HG02870 (cell line): ENCODE results near the gene MYO7A.

Experiments used
- ATAC-seq: cut with Tn5 transposase; IDR thresholded peaks from one replicate; pipeline ENCODE4 v1.9.1; 2021; ENCODE audit warnings: mild to moderate bottlenecking, moderate library complexity; ENCODE audit not compliant: unreplicated experiment

The MYO7A gene

DNA sequence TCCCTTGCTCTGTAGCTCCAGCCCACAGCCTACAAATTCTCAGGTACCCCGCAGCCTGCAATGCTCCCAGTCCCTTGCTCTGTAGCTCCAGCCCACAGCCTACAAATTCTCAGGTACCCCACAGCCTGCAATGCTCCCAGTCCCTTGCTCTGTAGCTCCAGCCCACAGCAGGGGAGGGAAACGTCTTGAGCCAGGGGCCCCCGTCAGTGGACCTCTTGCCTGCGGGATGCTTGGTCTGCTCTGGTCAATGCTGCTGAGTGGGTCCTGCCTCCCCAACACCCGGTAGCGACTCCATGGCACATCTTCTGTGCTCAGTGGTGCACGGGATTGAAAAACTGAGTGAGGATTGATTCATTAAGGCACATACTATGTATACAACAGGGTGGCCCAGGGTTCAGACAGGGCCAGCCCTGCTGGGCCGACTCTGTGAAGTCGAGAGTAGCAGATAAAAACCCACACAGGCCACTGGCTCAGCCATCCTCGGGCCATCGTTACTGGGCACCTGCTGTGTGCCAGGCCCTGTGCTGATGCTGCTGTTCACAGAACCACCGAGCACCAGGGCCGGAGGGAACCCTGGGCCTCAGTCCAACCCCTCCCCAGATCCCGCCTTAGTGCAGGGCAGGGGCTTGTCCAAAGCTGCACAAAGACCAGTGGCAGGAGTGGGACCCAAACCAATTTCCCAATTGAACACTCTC lies 69.7 kb downstream of the MYO7A start:
- ATAC-seq, result no peak

DNA sequence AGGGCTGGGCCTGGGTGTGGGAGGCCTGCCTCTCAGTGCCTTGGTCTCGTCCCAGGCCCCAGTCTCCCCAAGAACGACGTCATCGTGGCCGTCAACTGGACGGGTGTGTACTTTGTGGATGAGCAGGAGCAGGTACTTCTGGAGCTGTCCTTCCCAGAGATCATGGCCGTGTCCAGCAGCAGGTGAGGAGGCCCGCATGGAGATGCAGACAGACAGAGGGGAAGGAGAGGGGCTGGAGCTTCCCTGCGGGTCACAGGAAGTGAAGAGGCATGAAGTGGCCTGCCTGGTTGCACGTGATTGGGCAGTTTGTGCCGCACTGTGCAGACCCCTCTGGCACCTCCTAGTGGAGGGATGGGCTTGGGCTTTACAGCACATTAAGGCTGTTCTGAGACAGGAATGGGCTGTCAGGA lies 70.4 kb downstream of the MYO7A start:
- ATAC-seq, result no peak

DNA sequence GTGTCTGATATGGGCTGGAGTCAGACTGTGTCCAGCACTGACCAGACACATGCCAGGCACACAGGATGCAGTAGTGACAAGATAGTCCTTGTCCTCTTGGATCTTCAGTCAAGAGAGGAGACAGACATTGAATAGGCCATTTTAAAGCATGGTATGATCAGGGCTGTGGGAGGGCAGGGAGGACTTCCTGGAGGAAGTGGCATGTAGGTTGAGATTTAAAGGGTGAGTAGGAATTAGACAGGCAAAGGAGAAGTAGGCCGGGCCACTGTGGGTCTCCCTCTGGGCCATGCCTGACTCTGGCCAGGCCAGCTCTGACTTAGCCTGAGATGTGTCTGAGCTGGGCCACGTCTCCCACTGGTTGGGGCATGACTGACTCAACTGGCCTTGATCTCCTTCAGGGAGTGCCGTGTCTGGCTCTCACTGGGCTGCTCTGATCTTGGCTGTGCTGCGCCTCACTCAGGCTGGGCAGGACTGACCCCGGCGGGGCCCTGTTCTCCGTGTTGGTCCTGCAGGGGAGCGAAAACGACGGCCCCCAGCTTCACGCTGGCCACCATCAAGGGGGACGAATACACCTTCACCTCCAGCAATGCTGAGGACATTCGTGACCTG lies 71.2 kb downstream of the MYO7A start:
- ATAC-seq, result no peak

DNA sequence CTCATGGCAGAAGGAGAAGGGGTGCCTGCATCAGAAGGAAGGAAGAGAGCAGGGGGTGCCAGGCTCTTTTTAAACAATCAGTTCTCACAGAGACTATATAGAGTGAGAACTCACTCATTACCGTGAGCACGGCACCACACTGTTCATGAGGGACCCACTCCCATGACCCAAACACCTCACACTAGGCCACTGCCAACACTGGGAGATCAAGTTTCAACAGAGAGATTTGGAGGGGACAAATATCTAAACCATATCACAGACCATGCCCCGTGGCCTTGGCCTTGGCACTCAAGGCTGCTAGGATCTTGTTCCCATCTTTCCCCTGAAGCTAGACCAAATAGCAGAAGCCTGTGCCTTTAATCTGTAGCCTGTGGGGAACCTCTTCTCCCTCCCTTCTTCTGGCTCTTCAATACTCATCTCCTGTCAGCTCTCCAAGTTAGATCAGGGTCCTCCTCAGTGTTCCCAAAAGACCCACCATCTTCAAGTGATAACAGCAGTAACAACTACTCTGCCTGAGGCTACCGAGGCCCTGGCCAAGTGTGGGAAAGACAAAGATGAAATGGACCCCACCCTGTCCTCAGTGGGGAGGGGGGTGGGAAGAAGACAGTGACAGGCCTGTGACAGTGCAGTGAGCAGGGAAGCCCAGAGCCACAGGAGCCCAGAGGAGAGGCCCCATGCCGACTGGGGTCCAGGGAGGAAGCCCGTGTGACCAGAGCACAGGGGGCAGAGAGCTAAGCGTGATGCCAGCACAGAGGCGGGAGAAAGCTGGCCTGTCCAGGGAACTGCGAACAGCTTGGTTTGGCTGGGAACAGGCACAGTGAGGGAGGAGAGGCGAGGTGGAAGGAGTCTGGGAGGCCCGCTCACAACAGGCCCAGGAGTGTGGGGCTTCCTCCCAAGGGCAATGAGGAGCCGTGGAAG lies 72.6 kb downstream of the MYO7A start:
- no peak for ATAC-seq

DNA sequence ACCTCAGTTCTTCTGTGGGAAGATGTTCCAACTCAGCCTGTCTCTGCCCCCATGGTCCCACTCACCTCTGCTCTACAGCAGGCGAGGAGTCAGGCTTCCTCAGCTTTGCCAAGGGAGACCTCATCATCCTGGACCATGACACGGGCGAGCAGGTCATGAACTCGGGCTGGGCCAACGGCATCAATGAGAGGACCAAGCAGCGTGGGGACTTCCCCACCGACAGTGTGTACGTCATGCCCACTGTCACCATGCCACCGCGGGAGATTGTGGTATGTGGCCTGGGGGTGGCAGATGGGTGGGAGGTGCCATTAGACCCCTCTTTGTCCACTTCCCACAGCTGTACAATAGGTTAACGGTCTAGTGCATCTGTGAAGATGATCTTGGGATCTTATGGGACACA lies 73.3 kb downstream of the MYO7A start:
- no peak for ATAC-seq

DNA sequence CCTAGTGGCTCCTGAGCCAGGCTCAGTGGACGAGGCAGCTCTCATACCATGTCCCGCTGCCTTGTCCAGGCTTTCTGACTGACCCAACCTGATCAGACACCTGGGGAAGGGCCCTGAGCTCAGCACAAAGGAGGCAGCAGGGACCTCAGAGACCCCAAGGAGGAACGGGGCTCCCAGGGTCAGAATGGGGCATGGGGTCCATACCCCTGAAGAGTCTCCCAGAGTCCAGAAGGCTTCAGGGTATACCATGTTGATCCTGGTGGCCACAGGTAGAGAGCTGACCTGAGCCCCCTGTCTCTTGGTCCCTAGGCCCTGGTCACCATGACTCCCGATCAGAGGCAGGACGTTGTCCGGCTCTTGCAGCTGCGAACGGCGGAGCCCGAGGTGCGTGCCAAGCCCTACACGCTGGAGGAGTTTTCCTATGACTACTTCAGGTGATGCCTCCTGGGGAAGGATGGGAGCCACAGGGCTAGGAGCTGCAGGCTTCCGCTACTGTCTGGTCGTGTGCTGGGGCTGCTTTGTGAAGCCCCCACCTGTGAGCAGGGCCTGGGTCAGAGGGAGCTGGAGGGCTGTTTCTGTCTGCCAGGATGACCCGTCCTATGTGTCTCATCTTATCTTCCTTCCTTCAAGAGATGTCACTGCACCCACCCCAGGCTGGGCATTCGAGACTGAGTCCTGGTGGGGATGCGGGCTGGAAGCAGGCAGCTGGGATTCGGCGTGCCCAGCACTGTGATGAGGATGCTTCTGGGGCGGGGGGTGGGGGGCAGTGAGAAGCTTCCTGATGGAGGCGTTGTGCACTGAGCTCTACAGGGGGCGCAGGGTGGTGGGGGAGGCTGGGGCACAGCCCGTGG lies 74.2 kb downstream of the MYO7A start:
- ATAC-seq, result no peak

DNA sequence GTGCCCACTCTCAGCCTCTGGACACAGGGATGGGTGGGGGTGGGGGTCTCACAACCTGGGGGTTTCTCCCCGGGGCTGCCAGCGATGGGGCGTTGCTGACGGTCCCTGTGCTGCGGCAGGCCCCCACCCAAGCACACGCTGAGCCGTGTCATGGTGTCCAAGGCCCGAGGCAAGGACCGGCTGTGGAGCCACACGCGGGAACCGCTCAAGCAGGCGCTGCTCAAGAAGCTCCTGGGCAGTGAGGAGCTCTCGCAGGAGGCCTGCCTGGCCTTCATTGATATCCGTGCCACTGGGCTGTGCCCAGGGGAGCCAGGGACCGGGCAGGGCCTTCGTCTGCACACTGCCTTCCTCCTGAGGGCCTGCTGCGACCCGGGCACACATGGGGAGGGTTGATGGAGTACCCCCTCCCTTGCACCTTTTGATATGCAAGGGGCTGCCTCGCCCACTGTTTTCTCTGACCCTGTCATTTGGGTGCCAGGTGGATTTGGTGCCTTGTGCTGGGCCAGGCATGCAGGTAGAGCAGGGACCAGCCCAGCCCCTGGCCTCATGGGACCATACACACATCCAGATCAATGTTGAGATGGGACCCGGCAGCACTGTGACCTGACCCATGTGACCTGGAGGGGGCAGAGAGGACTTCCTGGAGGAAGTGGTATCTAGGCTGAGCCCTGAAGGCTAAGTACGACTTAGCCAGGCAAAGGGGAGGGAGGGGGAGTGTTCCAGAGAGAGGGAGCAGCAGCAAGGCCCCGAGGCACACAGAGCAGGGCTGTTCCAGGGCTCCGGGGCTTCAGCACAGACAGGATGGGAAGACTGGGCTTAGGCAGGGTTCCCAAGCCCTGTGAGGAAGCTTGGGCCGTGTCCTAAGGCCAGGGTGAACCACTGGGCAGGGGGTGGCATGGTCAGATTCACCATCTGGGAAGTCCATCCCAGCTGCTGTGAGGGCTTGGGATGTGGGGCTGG lies 75.2 kb downstream of the MYO7A start:
- ATAC-seq, result no peak

DNA sequence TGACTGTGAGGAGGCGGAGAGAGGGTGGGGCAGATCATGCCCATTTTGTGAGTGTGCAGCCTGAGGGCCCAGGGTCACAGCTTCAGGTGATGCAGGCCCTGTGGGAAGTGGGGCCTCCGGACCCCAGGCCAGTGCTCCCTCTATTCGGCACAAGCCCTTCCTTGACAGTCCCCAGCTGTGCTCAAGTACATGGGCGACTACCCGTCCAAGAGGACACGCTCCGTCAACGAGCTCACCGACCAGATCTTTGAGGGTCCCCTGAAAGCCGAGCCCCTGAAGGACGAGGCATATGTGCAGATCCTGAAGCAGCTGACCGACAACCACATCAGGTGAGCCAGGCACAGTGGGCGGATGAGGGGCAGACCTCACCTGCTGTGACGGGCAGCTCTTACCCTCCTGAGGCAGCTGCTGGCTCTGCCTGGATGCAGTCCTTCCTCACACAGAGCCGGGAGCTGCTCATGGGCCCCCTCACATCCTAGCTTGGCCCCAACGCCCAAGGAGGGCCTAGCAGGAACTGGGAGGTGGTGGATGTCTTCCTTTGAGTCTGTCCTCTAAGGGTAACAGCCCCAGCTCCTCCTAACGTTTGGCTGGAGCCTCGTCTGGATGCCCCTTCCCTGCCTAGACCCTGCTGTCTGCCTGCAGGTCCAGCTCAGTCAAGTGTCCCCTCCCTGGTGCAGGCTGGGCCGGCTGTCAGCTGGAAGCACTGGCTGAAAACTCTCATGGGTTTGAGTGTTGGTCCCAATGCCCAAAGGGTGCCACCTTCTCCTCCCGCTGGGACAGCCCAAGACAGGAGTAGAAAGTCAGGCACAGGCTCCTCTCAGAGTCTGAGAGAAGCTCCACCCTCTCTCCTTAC lies 76.1 kb downstream of the MYO7A start:
- ATAC-seq, result no peak

DNA sequence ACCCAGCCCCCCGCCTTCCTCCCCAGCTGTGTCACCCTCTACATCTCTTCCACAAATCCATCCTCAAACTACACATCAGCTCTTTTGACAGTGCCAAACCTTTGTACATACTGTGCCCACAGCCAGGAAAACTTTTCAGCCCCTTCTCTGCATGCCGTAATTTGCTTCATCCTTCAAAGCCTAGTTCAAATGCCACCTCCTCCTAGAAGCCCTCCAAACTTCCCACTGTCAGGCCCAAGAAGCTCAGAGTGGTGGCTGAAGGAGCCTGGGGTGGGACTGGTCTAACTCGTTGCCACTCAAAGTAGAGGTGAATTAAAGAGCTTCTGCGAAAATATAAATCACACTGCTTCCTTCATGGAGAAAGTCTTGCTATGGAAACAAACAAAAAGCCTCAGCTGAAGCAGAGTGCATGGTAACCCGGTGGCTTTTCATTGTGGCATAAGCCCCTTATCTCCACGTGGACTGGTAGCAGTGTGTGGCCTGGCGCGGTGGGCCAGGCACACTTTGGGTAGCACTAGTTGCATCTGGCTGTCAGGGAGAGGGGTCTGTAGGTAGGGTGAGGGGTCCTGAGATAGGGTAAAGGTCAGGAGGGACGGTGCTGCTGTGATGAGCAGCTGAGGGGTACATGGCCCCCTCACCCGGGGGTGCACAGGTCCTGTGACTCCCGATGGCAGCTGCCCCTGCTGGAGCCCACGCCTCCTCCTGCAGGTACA lies 76.9 kb downstream of the MYO7A start:
- no peak for ATAC-seq

DNA sequence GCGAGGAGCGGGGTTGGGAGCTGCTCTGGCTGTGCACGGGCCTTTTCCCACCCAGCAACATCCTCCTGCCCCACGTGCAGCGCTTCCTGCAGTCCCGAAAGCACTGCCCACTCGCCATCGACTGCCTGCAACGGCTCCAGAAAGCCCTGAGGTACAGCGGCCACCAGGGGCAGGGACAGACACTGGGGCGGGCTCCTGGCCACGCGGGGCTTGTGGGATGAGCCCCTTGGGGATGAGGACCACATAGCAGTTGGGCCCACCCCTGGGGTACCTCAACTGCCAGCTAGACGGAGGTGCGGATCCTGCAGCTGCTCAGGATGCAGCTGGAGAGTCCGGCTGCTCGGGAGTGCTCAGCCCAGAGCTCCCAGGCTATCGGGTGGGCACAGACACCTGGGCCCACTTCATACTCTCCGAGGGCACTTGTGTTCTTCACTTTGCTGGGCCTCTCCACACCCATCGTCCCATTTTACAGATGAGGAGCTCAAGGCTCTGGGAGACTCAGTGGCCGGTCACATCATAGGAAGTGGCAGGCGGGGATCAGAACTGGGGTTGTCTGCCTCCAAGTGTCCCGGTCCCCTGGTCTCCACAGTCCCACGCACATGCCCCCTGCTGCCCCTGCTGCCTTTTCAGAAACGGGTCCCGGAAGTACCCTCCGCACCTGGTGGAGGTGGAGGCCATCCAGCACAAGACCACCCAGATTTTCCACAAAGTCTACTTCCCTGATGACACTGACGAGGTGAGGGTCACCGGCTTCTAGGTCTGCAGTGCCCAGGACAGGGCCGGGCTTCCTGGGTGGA lies 77.6 kb downstream of the MYO7A start:
- no peak for ATAC-seq

DNA sequence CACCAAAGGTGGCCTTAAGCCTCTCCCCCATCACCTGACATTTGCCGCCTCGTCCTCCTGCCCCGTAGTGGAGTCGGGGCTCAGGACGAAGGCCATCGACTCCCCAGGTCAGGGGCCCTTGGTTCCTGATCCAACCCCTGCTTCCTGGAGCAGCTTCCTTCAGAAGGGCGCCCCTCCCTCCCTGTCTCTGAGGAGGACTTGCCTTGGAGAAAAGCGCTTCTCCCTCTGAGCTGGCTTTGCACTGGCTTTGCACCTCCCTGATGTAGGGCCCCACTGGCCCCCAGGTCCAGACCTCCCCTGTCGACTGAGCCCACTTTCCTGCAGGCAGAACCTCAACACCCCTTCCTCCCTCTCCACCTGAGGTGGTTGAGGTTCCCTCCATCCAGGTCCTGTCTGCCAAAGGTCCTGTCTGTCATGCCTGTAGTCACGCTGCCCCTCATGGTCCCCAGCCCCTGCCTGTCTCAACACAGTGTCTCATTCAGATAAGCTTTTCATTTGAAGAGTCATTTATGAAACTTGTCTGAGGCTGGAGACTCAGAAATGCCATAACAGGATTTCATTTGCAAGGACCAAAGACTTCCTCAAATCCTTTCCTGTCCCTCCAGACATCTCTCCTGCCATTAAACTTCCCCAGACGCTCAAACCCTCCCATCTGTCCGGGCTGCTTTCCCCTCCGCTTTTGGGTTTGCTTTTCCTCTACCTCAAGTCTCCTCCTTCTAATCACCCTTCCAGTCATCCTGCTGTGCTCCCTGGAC lies 78.4 kb downstream of the MYO7A start:
- ATAC-seq, result no peak

DNA sequence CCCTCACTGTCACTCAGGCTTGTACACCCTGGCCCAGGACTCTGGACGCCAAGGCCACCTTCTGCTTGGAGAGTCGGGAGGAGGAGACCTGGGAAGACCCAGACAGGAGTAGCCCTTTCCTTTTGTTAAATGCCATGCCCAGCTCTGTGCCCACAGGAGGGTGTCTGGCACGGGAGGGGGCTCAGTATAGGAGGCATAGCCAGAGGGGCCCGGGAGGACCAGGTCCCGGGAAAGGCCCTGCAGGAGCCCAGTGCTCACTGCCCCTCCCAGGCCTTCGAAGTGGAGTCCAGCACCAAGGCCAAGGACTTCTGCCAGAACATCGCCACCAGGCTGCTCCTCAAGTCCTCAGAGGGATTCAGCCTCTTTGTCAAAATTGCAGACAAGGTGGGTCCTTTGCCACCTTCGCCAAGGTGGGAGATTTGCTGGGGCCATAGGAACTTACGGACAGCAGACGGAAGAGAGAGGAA lies 79.0 kb downstream of the MYO7A start:
- ATAC-seq, result no peak

DNA sequence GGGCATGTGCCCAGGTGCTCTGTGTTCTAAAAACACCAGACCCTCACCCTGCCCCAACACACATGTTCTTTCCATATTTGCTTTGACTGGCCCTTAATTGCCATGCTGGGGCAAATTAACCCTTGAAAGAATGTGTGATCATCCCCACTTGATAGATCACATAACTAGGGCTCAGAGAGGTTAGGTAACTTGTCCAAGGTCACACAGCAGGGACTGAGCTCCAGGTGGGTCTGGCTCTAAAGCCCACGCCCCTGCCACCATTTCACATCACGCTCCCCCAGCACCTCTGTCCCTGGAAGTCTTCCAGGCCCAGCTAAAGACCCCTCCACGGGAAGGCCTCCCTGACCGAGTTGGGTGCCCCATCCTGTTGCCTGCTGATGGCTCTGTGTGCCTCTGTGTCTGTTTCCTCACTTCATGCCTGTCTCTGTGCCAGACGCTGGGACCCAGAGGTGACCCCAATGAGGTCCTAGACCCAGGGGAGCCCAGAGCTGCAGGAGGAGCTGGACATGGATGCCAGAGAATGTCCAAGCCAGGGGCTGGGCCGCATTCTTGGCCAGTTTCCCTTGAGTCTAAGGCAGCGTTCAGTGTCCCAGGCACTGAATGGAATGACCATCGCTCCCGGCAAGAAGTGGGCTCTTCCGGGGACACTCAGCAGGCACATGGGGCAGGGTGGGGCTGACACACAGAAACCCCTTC lies 79.7 kb downstream of the MYO7A start:
- ATAC-seq, result no peak

DNA sequence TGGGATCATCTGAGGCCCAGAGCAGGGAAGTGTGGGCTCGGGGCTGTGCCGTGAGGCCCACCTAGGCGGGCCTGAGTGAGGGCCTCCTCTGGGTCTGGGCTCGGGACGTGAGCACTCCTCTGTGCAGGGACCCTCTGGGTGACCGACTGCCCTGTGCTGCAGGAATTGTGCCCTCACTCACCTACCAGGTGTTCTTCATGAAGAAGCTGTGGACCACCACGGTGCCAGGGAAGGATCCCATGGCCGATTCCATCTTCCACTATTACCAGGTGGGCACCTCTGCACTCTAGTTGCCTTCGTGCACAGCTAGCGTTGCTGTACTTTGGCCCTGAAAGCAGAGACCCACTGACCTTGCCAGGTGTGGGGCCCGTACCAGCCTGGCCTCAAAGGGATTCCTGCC lies 80.5 kb downstream of the MYO7A start:
- ATAC-seq, result no peak

DNA sequence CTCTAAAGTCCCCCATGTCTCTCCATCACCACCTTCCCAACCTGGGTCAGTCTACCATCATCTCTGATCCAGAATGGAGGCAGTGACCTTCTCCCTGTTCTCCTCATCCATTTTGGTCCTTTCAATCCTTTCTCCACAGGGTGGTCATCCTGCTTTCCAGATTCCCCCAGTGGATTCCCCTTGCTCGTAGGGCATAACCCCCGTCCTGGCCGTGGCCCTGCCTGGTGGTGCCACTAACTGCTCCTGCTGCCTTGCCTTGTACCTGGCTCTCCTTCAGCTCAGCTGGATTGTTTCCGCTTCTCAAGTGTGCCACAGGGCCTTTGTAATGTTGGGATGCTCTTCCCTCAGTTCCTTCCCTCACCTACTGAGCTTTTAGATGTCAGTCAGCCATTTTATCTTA lies 81.6 kb downstream of the MYO7A start:
- no peak for ATAC-seq

DNA sequence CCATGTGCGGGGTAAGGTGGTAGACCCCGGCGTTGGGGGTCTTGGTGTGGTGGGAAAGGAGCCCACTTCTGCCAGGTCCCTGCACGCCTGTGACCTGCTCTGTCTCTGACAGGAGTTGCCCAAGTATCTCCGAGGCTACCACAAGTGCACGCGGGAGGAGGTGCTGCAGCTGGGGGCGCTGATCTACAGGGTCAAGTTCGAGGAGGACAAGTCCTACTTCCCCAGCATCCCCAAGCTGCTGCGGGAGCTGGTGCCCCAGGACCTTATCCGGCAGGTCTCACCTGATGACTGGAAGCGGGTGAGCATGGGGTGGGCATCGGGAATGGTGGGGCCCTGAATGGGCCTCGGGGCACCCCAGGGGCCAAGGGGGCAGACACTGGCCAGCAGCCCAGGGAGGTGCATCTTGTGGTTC lies 83.0 kb downstream of the MYO7A start:
- ATAC-seq, result no peak
